Activated CD4-positive, alpha-beta T cell treated with anti-CD3 and anti-CD28 coated beads, Interleukin-2, amount 10 ng/mL, durations not matched to agents 7 days and 5 days (primary cell): ENCODE results near the gene ABCA2. TPM values are rescaled to one million over a fixed set of nuclear protein-coding genes. Genes with fewer than 3 reads are reported as not detected.

ENCODE experiments used
- CTCF ChIA-PET: fragments of 350-600 bp; sonication (Branson Sonifier 250); formaldehyde crosslinking; loops from one replicate; lab custom pipeline; 2021; ENCODE audit warnings: antibody characterized with exemption; lab: Charles Lee
- POLR2A ChIA-PET: fragments of 350-600 bp; sonication (Branson Sonifier 250); formaldehyde crosslinking; loops from one replicate; lab custom pipeline; 2021; ENCODE audit warnings: antibody characterized with exemption; lab: Charles Lee
- DNase-seq: peaks from one replicate; pipeline ENCODE4 v3.0.0-alpha.2; 2020
- H3K27ac Mint-ChIP-seq: one replicate; pipeline ENCODE4 v1.8.0; 2021; ENCODE audit warnings: mild to moderate bottlenecking, moderate library complexity, mixed read lengths
- H3K27me3 Mint-ChIP-seq: one replicate; pipeline ENCODE4 v1.8.0; 2021; ENCODE audit warnings: mixed read lengths
- H3K36me3 Mint-ChIP-seq: one replicate; pipeline ENCODE4 v1.8.0; 2021; ENCODE audit warnings: low read depth, mixed read lengths
- H3K4me1 Mint-ChIP-seq: one replicate; pipeline ENCODE4 v1.8.0; 2021; ENCODE audit warnings: mixed read lengths
- H3K4me3 Mint-ChIP-seq: one replicate; pipeline ENCODE4 v1.8.0; 2021; ENCODE audit warnings: mild to moderate bottlenecking, moderate library complexity, mixed read lengths
- H3K9me3 Mint-ChIP-seq: one replicate; pipeline ENCODE4 v1.8.0; 2021; ENCODE audit warnings: mixed read lengths
- total RNA-seq, 2 experiments: library from RNA; stranded (reverse); gene quantifications; one replicate each; pipeline ENCODE4 v1.2.3, GENCODE V29; 2021

ABCA2 gene
- total RNA-seq, 2 experiments from 2014 or later = 67.7 to 70.3 TPM

GRCh38 chr9:137057545-137057944 is 29.5 kb upstream of the ABCA2 start:
- ChIA-PET CTCF (interaction anchor here (1.9 to 2.7 kb wide), 3 partner anchors 10 to 22 kb away, joined by 7 to 14 read pairs (median 13); no protein-coding TSS in a partner anchor), POLR2A (no interaction called here)
- Mint-ChIP-seq H3K4me3 (no peak overlapping the region), H3K36me3 (no peaks in the 10 kb centered on the region), H3K27me3 (peaks cover 6% of the 10 kb centered on the region), H3K9me3 (no peaks in the 10 kb centered on the region), H3K27ac (no peak overlapping the region), H3K4me1 (no peaks in the 10 kb centered on the region)
- DNase-seq = no peak

- H3K27ac Mint-ChIP-seq = no peak overlapping the region
- H3K9me3 Mint-ChIP-seq = no peaks in the 10 kb centered on the region
- H3K4me3 Mint-ChIP-seq = no peak overlapping the region
- CTCF ChIA-PET = interaction anchor here (1.9 to 2.5 kb wide), 2 partner anchors 9 to 10 kb away, joined by 8 to 18 read pairs; partner anchors contain the start of gene NPDC1
- DNase-seq = no peak
- peaks cover 13% of the 10 kb centered on the region for H3K27me3 Mint-ChIP-seq
- POLR2A ChIA-PET = no interaction called here
- H3K4me1 Mint-ChIP-seq = no peaks in the 10 kb centered on the region
- no peaks in the 10 kb centered on the region for H3K36me3 Mint-ChIP-seq
Observed at GRCh38 chr9:137056739-137057415, 28.8 kb upstream of the ABCA2 start.

GRCh38 chr9:137055385-137056364 is 27.6 kb upstream of the ABCA2 start:
- Mint-ChIP-seq H3K27ac (no peak overlapping the region), H3K4me1 (no peaks in the 10 kb centered on the region), H3K27me3 (peaks cover 13% of the 10 kb centered on the region), H3K9me3 (no peaks in the 10 kb centered on the region), H3K4me3 (no peak overlapping the region), H3K36me3 (no peaks in the 10 kb centered on the region)
- POLR2A ChIA-PET = no interaction called here
- CTCF ChIA-PET = interaction anchor here (1.0 to 2.5 kb wide), 8 partner anchors 8 to 213 kb away, joined by 3 to 18 read pairs (median 6); partner anchors contain the start of genes AJM1 and NPDC1
- DNase-seq = no peak

GRCh38 chr9:137054932-137055384 is 26.9 kb upstream of the ABCA2 start:
- no peak overlapping the region for H3K4me3 Mint-ChIP-seq
- H3K36me3 Mint-ChIP-seq = no peaks in the 10 kb centered on the region
- DNase-seq = no peak
- no peak overlapping the region for H3K27ac Mint-ChIP-seq
- peaks cover 18% of the 10 kb centered on the region for H3K27me3 Mint-ChIP-seq
- CTCF ChIA-PET = interaction anchor here (0.5 to 2.5 kb wide), 9 partner anchors 8 to 265 kb away, joined by 3 to 18 read pairs (median 5); partner anchors contain the start of genes AJM1 and NPDC1
- H3K9me3 Mint-ChIP-seq = no peaks in the 10 kb centered on the region
- POLR2A ChIA-PET = no interaction called here
- H3K4me1 Mint-ChIP-seq = no peaks in the 10 kb centered on the region

- no peaks in the 10 kb centered on the region for H3K36me3 Mint-ChIP-seq
- no peak within 1 kb of the TSS for H3K4me3 Mint-ChIP-seq
- no peaks in the 10 kb centered on the region for H3K9me3 Mint-ChIP-seq
- no peak within 1 kb of the TSS for H3K27ac Mint-ChIP-seq
- H3K4me1 Mint-ChIP-seq = peaks cover 6% of the 10 kb centered on the region
- peak; percentile 33 for DNase-seq
- ChIA-PET POLR2A (no interaction called here), CTCF (interaction anchor here (0.5 to 2.5 kb wide), 7 partner anchors 8 to 265 kb away, joined by 3 to 18 read pairs (median 8); partner anchors contain the start of genes AJM1 and NPDC1)
- peaks cover 24% of the 10 kb centered on the region for H3K27me3 Mint-ChIP-seq
Observed at GRCh38 chr9:137053944-137054931, 26.2 kb upstream of the ABCA2 start, which contains the start of gene ENTPD2. Gene ENTPD2 (minus strand): TSS chr9:137054061. CDS start chr9:137053997, 64 bp downstream.

- Mint-ChIP-seq H3K36me3 (no peaks in the 10 kb centered on the region), H3K27ac (no peak overlapping the region), H3K4me1 (peaks cover 6% of the 10 kb centered on the region), H3K9me3 (no peaks in the 10 kb centered on the region), H3K4me3 (no peak overlapping the region), H3K27me3 (peaks cover 24% of the 10 kb centered on the region)
- CTCF ChIA-PET = interaction anchor here (1.0 to 1.2 kb wide), 3 partner anchors 18 to 211 kb away, joined by 4 to 7 read pairs (median 4); partner anchors contain the start of genes AJM1 and SAPCD2
- POLR2A ChIA-PET = no interaction called here
- DNase-seq = no peak
Observed at GRCh38 chr9:137052998-137053943, 25.2 kb upstream of the ABCA2 start.

GRCh38 chr9:137052293-137052692 is 24.3 kb upstream of the ABCA2 start:
- Mint-ChIP-seq H3K4me1 (peaks cover 6% of the 10 kb centered on the region), H3K36me3 (no peaks in the 10 kb centered on the region), H3K27ac (no peak overlapping the region), H3K4me3 (no peak overlapping the region), H3K9me3 (no peaks in the 10 kb centered on the region), H3K27me3 (peaks cover 31% of the 10 kb centered on the region)
- no peak for DNase-seq
- ChIA-PET CTCF (interaction anchor here (0.9 to 1.2 kb wide), 5 partner anchors 15 to 210 kb away, joined by 3 to 7 read pairs (median 4); partner anchors contain the start of genes AJM1 and SAPCD2), POLR2A (no interaction called here)

- peaks cover 39% of the 10 kb centered on the region for H3K27me3 Mint-ChIP-seq
- ChIA-PET POLR2A (no interaction called here), CTCF (no interaction called here)
- peaks cover 9% of the 10 kb centered on the region for H3K4me1 Mint-ChIP-seq
- DNase-seq = no peak
- H3K4me3 Mint-ChIP-seq = no peak overlapping the region
- no peak overlapping the region for H3K27ac Mint-ChIP-seq
- no peaks in the 10 kb centered on the region for H3K9me3 Mint-ChIP-seq
- no peaks in the 10 kb centered on the region for H3K36me3 Mint-ChIP-seq
Observed at GRCh38 chr9:137051145-137051724, 23.2 kb upstream of the ABCA2 start.

- Mint-ChIP-seq H3K27me3 (peaks cover 39% of the 10 kb centered on the region), H3K4me1 (peaks cover 9% of the 10 kb centered on the region), H3K4me3 (no peak overlapping the region), H3K36me3 (no peaks in the 10 kb centered on the region), H3K9me3 (no peaks in the 10 kb centered on the region), H3K27ac (no peak overlapping the region)
- ChIA-PET CTCF (interaction anchor here (1.8 kb wide), 1 partner anchor 13 kb away, joined by 5 read pairs; no protein-coding TSS in a partner anchor), POLR2A (no interaction called here)
- no peak for DNase-seq
Observed at GRCh38 chr9:137050570-137050969, 22.5 kb upstream of the ABCA2 start.

GRCh38 chr9:137049544-137050449 is 21.8 kb upstream of the ABCA2 start:
- H3K4me1 Mint-ChIP-seq = peaks cover 13% of the 10 kb centered on the region
- no peaks in the 10 kb centered on the region for H3K36me3 Mint-ChIP-seq
- POLR2A ChIA-PET = no interaction called here
- H3K27me3 Mint-ChIP-seq = peaks cover 43% of the 10 kb centered on the region
- H3K4me3 Mint-ChIP-seq = no peak overlapping the region
- peak; percentile 70 for DNase-seq
- H3K27ac Mint-ChIP-seq = no peak overlapping the region
- CTCF ChIA-PET = interaction anchor here (0.6 to 1.8 kb wide), 6 partner anchors 14 to 398 kb away, joined by 3 to 13 read pairs (median 4); partner anchors contain the start of gene UAP1L1
- no peaks in the 10 kb centered on the region for H3K9me3 Mint-ChIP-seq
